Parathyroid adenoma (tissue), 2 donors: Measurements from ENCODE around the gene RAPGEF4.
"Not testable (repeated sequence)": the region's sequence is repeated elsewhere in the genome, so short reads cannot be mapped to it uniquely, and the experiment has no call there.

Experiments used
- H2AFZ ChIP-seq: fragments of 300-600 bp; sonication (generic); one replicate; pipeline ENCODE4 v1.7.0; 2017; ENCODE audit warnings: antibody characterized with exemption, mild to moderate bottlenecking
- H3K27ac ChIP-seq: fragments of 300-600 bp; sonication (generic); one replicate; pipeline ENCODE4 v1.7.0; 2017
- H3K27me3 ChIP-seq: fragments of 300-600 bp; sonication (generic); one replicate; pipeline ENCODE4 v1.7.0; 2017; ENCODE audit warnings: low read length; ENCODE audit not compliant: control insufficient read depth, insufficient read depth
- H3K36me3 ChIP-seq: fragments of 300-600 bp; sonication (generic); one replicate; pipeline ENCODE4 v1.7.0; 2017; ENCODE audit warnings: low read length; ENCODE audit not compliant: control insufficient read depth, insufficient read depth
- H3K4me1 ChIP-seq: fragments of 300-600 bp; sonication (generic); one replicate; pipeline ENCODE4 v1.7.0; 2017; ENCODE audit warnings: control low read depth
- H3K4me2 ChIP-seq: fragments of 300-600 bp; sonication (generic); one replicate; pipeline ENCODE4 v1.7.0; 2017; ENCODE audit warnings: low read length
- H3K4me3 ChIP-seq: fragments of 300-600 bp; sonication (generic); one replicate; pipeline ENCODE4 v1.7.0; 2017; ENCODE audit warnings: low read depth, low read length
- H3K79me2 ChIP-seq: fragments of 300-600 bp; sonication (generic); one replicate; pipeline ENCODE4 v1.7.0; 2017; ENCODE audit warnings: control low read depth
- H3K9ac ChIP-seq: fragments of 300-600 bp; sonication (generic); one replicate; pipeline ENCODE4 v1.7.0; 2017; ENCODE audit warnings: mild to moderate bottlenecking
- H3K9me3 ChIP-seq: fragments of 300-600 bp; sonication (generic); one replicate; pipeline ENCODE4 v1.7.0; 2017; ENCODE audit warnings: low read length; ENCODE audit not compliant: control insufficient read depth
- TF ChIP-seq, protein P1 (sequence below): fragments of 300-600 bp; sonication (generic); IDR thresholded peaks from one replicate; pipeline ENCODE4 v1.7.0; 2017; ENCODE audit warnings: antibody characterized with exemption, mild to moderate bottlenecking
- donor health status: primary hyperparathyroidism.

Gene RAPGEF4

GRCh38 chr2:172742931-172743540, 7.4 kb downstream of the RAPGEF4 start:
- Histone ChIP-seq H2AFZ (no peak overlapping the region), H3K4me3 (no peak overlapping the region), H3K27ac (no peak overlapping the region), H3K9ac (no peak overlapping the region), H3K36me3 (no peaks in the 10 kb centered on the region), H3K4me2 (no peak overlapping the region), H3K4me1 (no peaks in the 10 kb centered on the region), H3K27me3 (no peaks in the 10 kb centered on the region), H3K79me2 (no peaks in the 10 kb centered on the region), H3K9me3 (no peaks in the 10 kb centered on the region)
- TF ChIP-seq, protein P1, sequence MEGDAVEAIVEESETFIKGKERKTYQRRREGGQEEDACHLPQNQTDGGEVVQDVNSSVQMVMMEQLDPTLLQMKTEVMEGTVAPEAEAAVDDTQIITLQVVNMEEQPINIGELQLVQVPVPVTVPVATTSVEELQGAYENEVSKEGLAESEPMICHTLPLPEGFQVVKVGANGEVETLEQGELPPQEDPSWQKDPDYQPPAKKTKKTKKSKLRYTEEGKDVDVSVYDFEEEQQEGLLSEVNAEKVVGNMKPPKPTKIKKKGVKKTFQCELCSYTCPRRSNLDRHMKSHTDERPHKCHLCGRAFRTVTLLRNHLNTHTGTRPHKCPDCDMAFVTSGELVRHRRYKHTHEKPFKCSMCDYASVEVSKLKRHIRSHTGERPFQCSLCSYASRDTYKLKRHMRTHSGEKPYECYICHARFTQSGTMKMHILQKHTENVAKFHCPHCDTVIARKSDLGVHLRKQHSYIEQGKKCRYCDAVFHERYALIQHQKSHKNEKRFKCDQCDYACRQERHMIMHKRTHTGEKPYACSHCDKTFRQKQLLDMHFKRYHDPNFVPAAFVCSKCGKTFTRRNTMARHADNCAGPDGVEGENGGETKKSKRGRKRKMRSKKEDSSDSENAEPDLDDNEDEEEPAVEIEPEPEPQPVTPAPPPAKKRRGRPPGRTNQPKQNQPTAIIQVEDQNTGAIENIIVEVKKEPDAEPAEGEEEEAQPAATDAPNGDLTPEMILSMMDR, result no peak

DNA sequence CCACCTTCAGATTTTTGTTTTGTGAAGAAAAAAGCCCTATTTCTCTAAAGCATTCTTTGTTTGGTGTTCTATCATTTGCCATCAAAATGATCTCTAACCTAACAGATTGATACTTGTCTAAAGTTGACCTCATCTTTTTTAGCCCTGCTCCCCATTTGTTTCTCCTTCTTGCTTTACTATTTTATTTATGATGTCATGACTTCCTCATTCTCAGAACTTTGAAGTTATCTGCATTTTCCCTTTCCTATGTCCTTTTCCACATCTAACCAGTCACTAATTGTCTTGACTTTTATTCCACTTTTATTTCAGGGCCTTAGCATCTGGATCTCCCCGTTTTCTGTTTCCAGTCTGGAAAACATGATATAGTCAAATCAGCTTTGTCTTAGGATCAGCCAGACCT, 8.3 kb downstream of the RAPGEF4 start:
- no peaks in the 10 kb centered on the region for H3K9me3 ChIP-seq
- no peak overlapping the region for H3K4me2 ChIP-seq
- no peaks in the 10 kb centered on the region for H3K4me1 ChIP-seq
- H3K27me3 ChIP-seq, result no peaks in the 10 kb centered on the region
- no peak overlapping the region for H2AFZ ChIP-seq
- no peak overlapping the region for H3K9ac ChIP-seq
- H3K36me3 ChIP-seq, result no peaks in the 10 kb centered on the region
- H3K79me2 ChIP-seq, result no peaks in the 10 kb centered on the region
- TF ChIP-seq, protein P1, result no peak
- no peak overlapping the region for H3K27ac ChIP-seq
- H3K4me3 ChIP-seq, result no peak overlapping the region

DNA sequence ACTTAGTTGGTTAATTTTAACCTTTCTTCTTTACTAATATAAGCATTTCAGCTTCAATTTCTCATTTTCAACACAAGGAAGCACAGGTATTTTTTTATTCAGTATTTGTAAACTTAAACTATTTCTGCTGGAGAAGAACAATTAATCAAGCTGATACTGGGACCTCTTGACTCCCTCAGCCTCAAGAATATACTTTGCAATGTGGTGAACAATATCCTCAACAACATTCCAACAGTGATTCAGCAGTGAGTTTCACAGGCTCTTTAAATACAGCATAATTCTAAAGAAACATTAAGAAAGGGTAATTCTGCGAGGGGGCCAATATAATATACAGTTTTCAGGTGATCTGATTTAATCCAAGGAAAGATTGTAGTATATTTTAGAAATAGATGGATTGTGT, 10.0 kb downstream of the RAPGEF4 start:
- Histone ChIP-seq H3K36me3 (no peaks in the 10 kb centered on the region), H3K4me3 (no peak overlapping the region), H3K4me1 (no peaks in the 10 kb centered on the region), H3K4me2 (no peak overlapping the region), H3K9me3 (no peaks in the 10 kb centered on the region), H3K27me3 (no peaks in the 10 kb centered on the region), H3K9ac (no peak overlapping the region), H2AFZ (no peak overlapping the region), H3K79me2 (no peaks in the 10 kb centered on the region), H3K27ac (no peak overlapping the region)
- TF ChIP-seq, protein P1, result no peak

- H3K4me2 ChIP-seq, H3K36me3 ChIP-seq, H2AFZ ChIP-seq, H3K4me1 ChIP-seq, H3K9me3 ChIP-seq, H3K27me3 ChIP-seq, H3K79me2 ChIP-seq, H3K4me3 ChIP-seq, H3K27ac ChIP-seq, H3K9ac ChIP-seq: not testable (repeated sequence)
Observed at GRCh38 chr2:172748543-172748942, 12.9 kb downstream of the RAPGEF4 start.

- TF ChIP-seq, protein P1, result no peak
- no peaks in the 10 kb centered on the region for H3K79me2 ChIP-seq
- no peak overlapping the region for H3K9ac ChIP-seq
- H3K27me3 ChIP-seq, result no peaks in the 10 kb centered on the region
- no peaks in the 10 kb centered on the region for H3K4me1 ChIP-seq
- no peak overlapping the region for H3K27ac ChIP-seq
- H3K4me3 ChIP-seq, result no peak overlapping the region
- no peaks in the 10 kb centered on the region for H3K9me3 ChIP-seq
- no peak overlapping the region for H3K4me2 ChIP-seq
- H3K36me3 ChIP-seq, result no peaks in the 10 kb centered on the region
- H2AFZ ChIP-seq, result no peak overlapping the region
Observed at GRCh38 chr2:172749388-172749787, 13.7 kb downstream of the RAPGEF4 start.
